Natural killer cell (primary cell): ENCODE data around the gene ALAS2. TPM values are rescaled to one million over a fixed set of nuclear protein-coding genes. Genes with fewer than 3 reads are reported as not detected.
"Not testable (repeated sequence)": the region's sequence is repeated elsewhere in the genome, so short reads cannot be mapped to it uniquely, and the experiment has no call there.

ENCODE experiments used
- ATAC-seq, 3 donors: fragments of 150-1000 bp in 2 of 3; fragments of 200-7000 bp in 1 of 3; cut with Tn5 transposase; 1 replicate in 1 of 3; 2 replicates in 2 of 3; pipeline ENCODE4 v1.10.0; 2021; ENCODE audit warnings: mild to moderate bottlenecking in 2 of 3, moderate library complexity in 2 of 3
- DNase-seq, 2 donors: peaks; one replicate each; pipeline versions ENCODE4 v3.0.0 to v3.0.0-alpha.2; 2013 to 2021; ENCODE audit warnings: mixed read lengths in 1 of 2
- H3K27ac ChIP-seq: one replicate; pipeline ENCODE4 v1.5.1; 2013; ENCODE audit warnings: mild to moderate bottlenecking, low read length
- H3K27me3 ChIP-seq: one replicate; pipeline ENCODE4 v1.6.1; 2013; ENCODE audit warnings: low read length; ENCODE audit not compliant: control insufficient read depth, insufficient read depth
- H3K36me3 ChIP-seq: one replicate; pipeline ENCODE4 v1.6.1; 2013; ENCODE audit warnings: low read length; ENCODE audit not compliant: control insufficient read depth, insufficient read depth
- H3K4me1 ChIP-seq: one replicate; pipeline ENCODE4 v1.6.1; 2013; ENCODE audit warnings: low read length; ENCODE audit not compliant: control insufficient read depth, insufficient read depth
- H3K4me3 ChIP-seq: one replicate; pipeline ENCODE4 v1.5.1; 2013; ENCODE audit warnings: low read length
- H3K9me3 ChIP-seq: one replicate; pipeline ENCODE4 v1.6.1; 2013; ENCODE audit warnings: low read length; ENCODE audit not compliant: control insufficient read depth, insufficient read depth
- H3K27ac Mint-ChIP-seq, 2 donors: one replicate each; pipeline ENCODE4 v1.8.0; 2022; ENCODE audit warnings: mild to moderate bottlenecking in 2 of 2, mixed read lengths in 2 of 2, moderate library complexity in 1 of 2
- H3K27me3 Mint-ChIP-seq, 2 donors: one replicate each; pipeline ENCODE4 v1.8.0; 2022; ENCODE audit warnings: low read depth in 2 of 2, mixed read lengths in 2 of 2
- H3K36me3 Mint-ChIP-seq: one replicate; pipeline ENCODE4 v1.8.0; 2022; ENCODE audit warnings: mixed read lengths
- H3K4me1 Mint-ChIP-seq, 2 donors: one replicate each; pipeline ENCODE4 v1.8.0; 2022; ENCODE audit warnings: mixed read lengths in 2 of 2
- H3K4me3 Mint-ChIP-seq: one replicate; pipeline ENCODE4 v1.8.0; 2022; ENCODE audit warnings: mild to moderate bottlenecking, moderate library complexity, mixed read lengths
- H3K9me3 Mint-ChIP-seq, 2 donors: one replicate each; pipeline ENCODE4 v1.8.0; 2022; ENCODE audit warnings: mixed read lengths in 2 of 2
- WGBS: methylation state at CpG from one replicate; pipeline ENCODE4 v1.1.7; 2013; ENCODE audit warnings: missing lambda C conversion rate; ENCODE audit not compliant: insufficient coverage; 5-methylcytosine and 5-hydroxymethylcytosine counted together
- intact Hi-C: fragments of 100-400 bp; cut with micrococcal nuclease; formaldehyde crosslinking; loops from one replicate; pipeline ENCODE4 v1.14.2; 2022
- total RNA-seq, 4 donors: library from RNA; stranded (reverse); fragments of 120-200 nt in 1 of 4; gene quantifications; one replicate each; pipeline versions ENCODE4 v1.2.3 to v1.2.4, GENCODE V29; 2013 to 2022
- TF ChIP-seq, protein P1 (sequence below): fragments of 200-600 bp; IDR thresholded peaks from one replicate; pipeline ENCODE4 v1.8.0; 2022; ENCODE audit warnings: antibody characterized with exemption

Gene ALAS2, protein sequence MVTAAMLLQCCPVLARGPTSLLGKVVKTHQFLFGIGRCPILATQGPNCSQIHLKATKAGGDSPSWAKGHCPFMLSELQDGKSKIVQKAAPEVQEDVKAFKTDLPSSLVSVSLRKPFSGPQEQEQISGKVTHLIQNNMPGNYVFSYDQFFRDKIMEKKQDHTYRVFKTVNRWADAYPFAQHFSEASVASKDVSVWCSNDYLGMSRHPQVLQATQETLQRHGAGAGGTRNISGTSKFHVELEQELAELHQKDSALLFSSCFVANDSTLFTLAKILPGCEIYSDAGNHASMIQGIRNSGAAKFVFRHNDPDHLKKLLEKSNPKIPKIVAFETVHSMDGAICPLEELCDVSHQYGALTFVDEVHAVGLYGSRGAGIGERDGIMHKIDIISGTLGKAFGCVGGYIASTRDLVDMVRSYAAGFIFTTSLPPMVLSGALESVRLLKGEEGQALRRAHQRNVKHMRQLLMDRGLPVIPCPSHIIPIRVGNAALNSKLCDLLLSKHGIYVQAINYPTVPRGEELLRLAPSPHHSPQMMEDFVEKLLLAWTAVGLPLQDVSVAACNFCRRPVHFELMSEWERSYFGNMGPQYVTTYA
- not detected for total RNA-seq
- 6.4 TPM for total RNA-seq (2013)

DNA sequence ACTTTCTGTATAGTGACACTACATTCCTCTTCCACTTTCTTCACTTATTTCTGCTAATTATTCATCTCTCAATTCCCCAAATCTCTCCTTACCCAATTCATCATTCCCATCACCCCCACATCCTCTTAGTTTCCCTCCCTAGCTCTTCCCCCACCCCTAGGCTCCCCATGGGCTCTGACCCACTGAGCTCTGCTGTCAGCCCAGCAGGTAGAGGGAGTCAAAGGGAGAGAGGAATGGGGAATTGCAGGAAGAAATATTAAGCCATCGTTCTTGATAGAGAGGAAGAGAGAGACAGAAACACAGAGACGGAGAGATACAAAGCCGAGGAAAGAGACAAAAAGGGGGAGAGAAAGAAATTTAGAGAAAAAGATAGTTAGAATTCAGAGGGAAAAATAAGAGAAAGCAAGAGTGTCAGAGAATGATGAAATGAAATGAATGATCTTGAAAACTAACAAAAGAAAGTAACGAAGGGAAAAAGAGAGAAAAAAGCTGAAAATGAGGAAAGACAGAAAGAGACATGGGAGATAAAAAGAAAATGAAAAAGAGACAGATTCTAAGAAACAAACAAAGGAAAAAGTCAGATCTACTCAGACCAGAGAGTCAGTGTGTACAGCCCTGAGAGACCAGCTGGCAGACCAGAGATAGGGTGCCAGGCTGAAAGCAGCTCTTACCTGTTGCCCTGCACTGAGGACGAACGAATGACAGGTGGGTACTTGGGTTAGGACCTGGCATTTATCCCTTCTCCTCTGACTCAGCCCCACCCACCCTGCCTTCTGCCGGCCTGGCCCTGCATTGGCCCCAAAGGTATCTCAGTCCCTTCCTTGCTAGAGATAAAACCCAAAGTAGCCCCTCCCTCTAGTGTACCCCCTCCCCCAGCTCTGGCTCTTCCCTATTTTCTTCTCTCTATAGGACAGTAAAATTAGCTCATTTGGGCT is at the start of gene ALAS2:
TSS of gene ALAS2 (minus strand) at position 707 of the 935 bp plus-strand sequence. CDS start 4,977 bp downstream, outside the sequence.
- intact Hi-C loops: no loop called here
- WGBS: 96% methylated on average over 7 of the region's 7 CpGs
- Histone ChIP-seq H3K27me3 (no peaks in the 10 kb centered on the region), H3K4me1 (no peaks in the 10 kb centered on the region), H3K36me3 (no peaks in the 10 kb centered on the region), H3K9me3 (no peaks in the 10 kb centered on the region), H3K27ac (no peak within 1 kb of the TSS), H3K4me3 (no peak within 1 kb of the TSS)
- Mint-ChIP-seq H3K27ac (no peak within 1 kb of the TSS), H3K4me1 (no peaks in the 10 kb centered on the region), H3K9me3 (no peaks in the 10 kb centered on the region), H3K36me3 (no peaks in the 10 kb centered on the region), H3K27me3 (peaks cover 3 to 10% of the 10 kb centered on the region in 2 donors), H3K4me3 (no peak within 1 kb of the TSS)
- DNase-seq (no peak), ATAC-seq (no peak)
- TF ChIP-seq, protein P1, sequence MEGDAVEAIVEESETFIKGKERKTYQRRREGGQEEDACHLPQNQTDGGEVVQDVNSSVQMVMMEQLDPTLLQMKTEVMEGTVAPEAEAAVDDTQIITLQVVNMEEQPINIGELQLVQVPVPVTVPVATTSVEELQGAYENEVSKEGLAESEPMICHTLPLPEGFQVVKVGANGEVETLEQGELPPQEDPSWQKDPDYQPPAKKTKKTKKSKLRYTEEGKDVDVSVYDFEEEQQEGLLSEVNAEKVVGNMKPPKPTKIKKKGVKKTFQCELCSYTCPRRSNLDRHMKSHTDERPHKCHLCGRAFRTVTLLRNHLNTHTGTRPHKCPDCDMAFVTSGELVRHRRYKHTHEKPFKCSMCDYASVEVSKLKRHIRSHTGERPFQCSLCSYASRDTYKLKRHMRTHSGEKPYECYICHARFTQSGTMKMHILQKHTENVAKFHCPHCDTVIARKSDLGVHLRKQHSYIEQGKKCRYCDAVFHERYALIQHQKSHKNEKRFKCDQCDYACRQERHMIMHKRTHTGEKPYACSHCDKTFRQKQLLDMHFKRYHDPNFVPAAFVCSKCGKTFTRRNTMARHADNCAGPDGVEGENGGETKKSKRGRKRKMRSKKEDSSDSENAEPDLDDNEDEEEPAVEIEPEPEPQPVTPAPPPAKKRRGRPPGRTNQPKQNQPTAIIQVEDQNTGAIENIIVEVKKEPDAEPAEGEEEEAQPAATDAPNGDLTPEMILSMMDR: no peak

DNA sequence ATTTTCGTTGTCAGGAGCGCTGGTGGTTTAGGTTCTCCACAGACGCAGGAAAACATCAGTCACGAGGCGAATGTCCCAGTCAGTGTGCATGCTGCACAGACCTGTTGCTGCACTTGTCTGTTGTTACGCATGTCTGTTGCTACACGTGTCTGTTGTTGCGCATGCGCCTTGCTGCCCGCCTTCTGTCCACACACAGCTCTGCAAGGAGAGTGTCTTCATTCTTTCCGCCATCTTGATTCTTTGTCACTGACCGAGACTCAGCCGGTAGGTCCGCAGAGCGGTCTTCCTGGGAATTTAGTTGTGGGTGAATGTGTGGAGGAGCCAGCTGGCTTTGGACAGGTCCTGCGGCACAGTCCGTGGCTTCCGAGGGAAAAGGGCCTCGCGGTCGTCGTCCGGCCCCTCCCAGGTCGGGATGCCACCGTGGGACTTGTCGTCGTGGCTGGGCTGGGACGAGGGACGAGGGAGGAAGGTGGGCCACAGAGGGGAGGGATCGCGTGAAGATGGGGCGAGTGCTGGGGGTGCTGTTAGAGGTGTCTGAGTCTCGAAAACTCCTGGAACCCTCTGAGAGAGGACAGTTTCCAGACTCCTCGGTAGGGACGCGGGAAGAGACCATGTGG is 44.2 kb upstream of the ALAS2 start, which contains the start of gene PAGE2B:
TSS of gene PAGE2B (plus strand) at position 180 of the 617 bp plus-strand sequence. CDS start 1,012 bp downstream, outside the sequence.
- TF ChIP-seq, protein P1: no peak
- H3K4me3 Mint-ChIP-seq: no peak within 1 kb of the TSS
- no peaks in the 10 kb centered on the region for H3K9me3 Mint-ChIP-seq
- Histone ChIP-seq H3K36me3 (no peaks in the 10 kb centered on the region), H3K4me3 (no peak within 1 kb of the TSS), H3K4me1 (no peaks in the 10 kb centered on the region), H3K27ac (no peak within 1 kb of the TSS), H3K9me3 (no peaks in the 10 kb centered on the region), H3K27me3 (no peaks in the 10 kb centered on the region)
- DNase-seq (no peak), ATAC-seq (no peak)
- no peaks in the 10 kb centered on the region for H3K36me3 Mint-ChIP-seq
- intact Hi-C loops: no loop called here
- WGBS: 93% methylated on average over 36 of the region's 36 CpGs
- no peak within 1 kb of the TSS for H3K27ac Mint-ChIP-seq
- H3K4me1 Mint-ChIP-seq: no peaks in the 10 kb centered on the region
- peaks cover 2 to 41% of the 10 kb centered on the region in 2 donors for H3K27me3 Mint-ChIP-seq

DNA sequence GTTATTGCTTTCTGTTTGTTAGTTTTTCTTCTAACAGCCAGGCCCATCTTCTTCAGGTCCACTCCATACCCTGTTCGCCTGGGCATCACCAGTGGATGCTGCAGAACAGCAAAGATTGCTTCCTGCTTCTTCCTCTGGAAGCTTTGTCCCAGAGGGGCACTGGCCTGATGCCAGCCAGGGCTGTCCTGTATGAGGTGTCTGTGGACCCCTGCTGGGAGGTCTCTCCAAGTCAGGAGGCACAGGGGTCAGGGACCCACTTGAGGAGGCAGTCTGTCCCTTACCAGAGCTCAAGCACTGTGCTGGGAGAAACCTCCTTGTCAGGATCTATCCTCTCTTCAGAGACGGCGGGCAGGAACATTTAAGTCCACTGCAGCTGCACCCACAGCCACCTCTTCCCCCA is 41.5 kb upstream of the ALAS2 start:
- Mint-ChIP-seq H3K27me3 (peaks cover 16 to 56% of the 10 kb centered on the region in 2 donors), H3K4me3 (no peak overlapping the region), H3K27ac (no peak overlapping the region), H3K9me3 (no peaks in the 10 kb centered on the region), H3K4me1 (no peaks in the 10 kb centered on the region), H3K36me3 (no peaks in the 10 kb centered on the region)
- H3K27ac ChIP-seq: no peak overlapping the region
- TF ChIP-seq, protein P1: no peak
- H3K9me3 ChIP-seq: no peaks in the 10 kb centered on the region
- intact Hi-C loops: no loop called here
- H3K36me3 ChIP-seq: no peaks in the 10 kb centered on the region
- H3K4me1 ChIP-seq: no peaks in the 10 kb centered on the region
- WGBS: 79% methylated on average over 3 of the region's 3 CpGs
- ATAC-seq (no peak), DNase-seq (no peak)
- H3K4me3 ChIP-seq: no peak overlapping the region
- H3K27me3 ChIP-seq: no peaks in the 10 kb centered on the region

DNA sequence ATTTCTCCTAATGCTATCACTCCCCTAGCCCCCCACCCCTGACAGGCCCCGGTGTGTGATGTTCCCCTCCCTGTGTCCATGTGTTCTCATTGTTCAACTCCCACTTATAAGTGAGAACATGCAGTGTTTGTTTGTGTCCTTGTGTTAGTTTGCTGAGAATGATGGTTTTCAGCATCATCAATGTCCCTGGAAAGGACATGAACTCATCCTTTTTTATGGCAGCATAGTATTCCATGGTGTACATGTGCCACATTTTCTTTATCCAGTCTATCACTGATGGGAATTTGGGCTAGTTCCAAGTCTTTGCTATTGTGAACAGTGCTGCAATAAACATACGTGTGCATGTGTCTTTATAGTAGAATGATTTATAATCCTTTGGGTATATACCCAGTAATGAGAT is 36.4 kb upstream of the ALAS2 start:
- H3K4me3 Mint-ChIP-seq, H3K36me3 Mint-ChIP-seq, H3K4me3 ChIP-seq, DNase-seq, ATAC-seq, H3K27ac Mint-ChIP-seq, H3K9me3 Mint-ChIP-seq, intact Hi-C loops, H3K36me3 ChIP-seq, H3K27me3 ChIP-seq, H3K4me1 Mint-ChIP-seq, H3K9me3 ChIP-seq, H3K27ac ChIP-seq, H3K4me1 ChIP-seq: not testable (repeated sequence)
- WGBS: no CpG with 5 or more reads among the region's 2 CpGs
- peaks cover 33 to 77% of the 10 kb centered on the region in 2 donors for H3K27me3 Mint-ChIP-seq
